Bronchial epithelial cell (primary cell): ENCODE results near the gene AP3D1. TPM values are rescaled to one million over a fixed set of nuclear protein-coding genes. Genes with fewer than 3 reads are reported as not detected.

Source experiments
- DNase-seq: peaks from one replicate; pipeline ENCODE4 v3.0.0-alpha.2; 2010; ENCODE audit warnings: low read depth
- FAIRE-seq: peaks from 2 replicates; lab custom pipeline; 2011; peaks lifted over from hg19 to GRCh38; lab: Jason Lieb, UNC
- H3K27me3 ChIP-seq: 2 replicates; pipeline ENCODE4 v1.5.1; 2011; ENCODE audit warnings: low read length; ENCODE audit not compliant: control insufficient read depth, insufficient read depth
- H3K36me3 ChIP-seq: 2 replicates; pipeline ENCODE4 v1.5.1; 2011; ENCODE audit warnings: low read length; ENCODE audit not compliant: control insufficient read depth, insufficient read depth
- H3K4me3 ChIP-seq: 2 replicates; pipeline ENCODE4 v1.5.1; 2011; ENCODE audit warnings: mild to moderate bottlenecking, low read depth, low read length, control low read depth
- CTCF ChIP-seq: IDR thresholded peaks from 2 replicates; pipeline ENCODE4 v1.5.1; 2011; ENCODE audit warnings: mild to moderate bottlenecking, moderate library complexity, low read length, control low read depth, inconsistent platforms; ENCODE audit not compliant: insufficient read depth, severe bottlenecking
- total RNA-seq: library from RNA; depleted of rRNA; stranded (reverse); fragments of >200 nt; gene quantifications from 2 replicates; pipeline ENCODE4 v1.2.1, GENCODE V29; 2014

AP3D1 gene
- total RNA-seq, 1 donor from 2014 or later = 72.1 TPM

- DNase-seq (no peak), FAIRE-seq (no peak)
- TF ChIP-seq CTCF = no peak
- Histone ChIP-seq H3K4me3 (no peak overlapping the region), H3K27me3 (no peaks in the 10 kb centered on the region), H3K36me3 (peaks cover 43% of the 10 kb centered on the region)
Measured at GRCh38 chr19:2191456-2192310, 40.3 kb upstream of the AP3D1 start.

DNA sequence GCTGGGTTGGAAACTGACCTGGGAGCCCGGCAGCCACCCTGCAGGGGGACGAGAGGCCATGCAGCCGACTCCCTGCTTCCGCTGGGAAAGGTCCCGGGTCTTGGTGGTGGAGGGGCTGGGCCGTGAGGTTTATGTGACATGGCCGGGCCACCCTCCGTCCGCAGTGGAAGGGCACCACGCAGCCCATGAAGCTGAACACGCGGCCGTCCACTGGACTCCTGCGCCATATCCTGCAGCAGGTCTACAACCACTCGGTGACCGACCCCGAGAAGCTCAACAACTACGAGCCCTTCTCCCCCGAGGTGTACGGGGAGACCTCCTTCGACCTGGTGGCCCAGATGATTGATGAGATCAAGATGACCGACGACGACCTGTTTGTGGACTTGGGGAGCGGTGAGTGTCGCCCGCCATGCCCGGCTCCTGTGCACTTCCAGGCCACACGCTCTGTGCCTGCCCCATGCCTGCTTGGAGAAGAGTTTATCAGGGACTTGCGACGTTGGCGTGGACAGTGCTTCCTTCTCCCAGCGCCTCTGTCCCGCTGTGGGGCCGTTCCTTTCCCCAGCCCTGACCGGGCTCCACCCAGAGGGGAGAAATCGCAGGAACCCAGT, 39.6 kb upstream of the AP3D1 start:
- no peak for TF ChIP-seq CTCF
- FAIRE-seq = no peak
- H3K36me3 ChIP-seq = peaks cover 45% of the 10 kb centered on the region

DNA sequence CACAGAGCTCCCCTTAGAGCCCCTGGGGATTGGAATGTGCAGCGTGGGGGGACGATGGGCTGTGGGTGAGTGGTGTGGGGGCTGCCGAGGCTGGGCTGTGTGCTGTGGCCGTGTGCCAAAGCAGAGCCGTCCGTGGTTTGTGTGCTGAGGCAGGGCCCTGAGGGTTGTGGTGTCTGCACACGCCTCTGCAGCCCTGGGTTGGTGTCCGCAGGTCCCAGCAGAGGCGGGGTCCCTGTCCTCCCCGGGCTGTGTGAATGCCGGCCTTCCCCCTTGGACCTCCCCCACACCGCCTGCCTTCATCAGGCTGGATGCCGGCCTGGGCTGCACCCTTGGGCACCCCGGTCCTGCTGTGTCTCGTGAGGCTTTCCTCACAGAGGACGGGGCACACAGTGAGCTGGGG, 38.5 kb upstream of the AP3D1 start:
- H3K36me3 ChIP-seq = peaks cover 42% of the 10 kb centered on the region
- H3K27me3 ChIP-seq = no peaks in the 10 kb centered on the region
- FAIRE-seq (no peak), DNase-seq (no peak)
- TF ChIP-seq CTCF = no peak
- no peak overlapping the region for H3K4me3 ChIP-seq

More for the DNA sequence above, 39.6 kb upstream of the AP3D1 start:
- no peaks in the 10 kb centered on the region for H3K27me3 ChIP-seq
- DNase-seq = no peak
- no peak overlapping the region for H3K4me3 ChIP-seq

GRCh38 chr19:2188708-2189385, 37.5 kb upstream of the AP3D1 start:
- peak; percentile 7 for FAIRE-seq
- no peak for TF ChIP-seq CTCF
- peaks cover 43% of the 10 kb centered on the region for H3K36me3 ChIP-seq

GRCh38 chr19:2187159-2187558, 35.8 kb upstream of the AP3D1 start:
- H3K4me3 ChIP-seq = no peak overlapping the region
- peaks cover 42% of the 10 kb centered on the region for H3K36me3 ChIP-seq
- DNase-seq (no peak), FAIRE-seq (no peak)
- no peaks in the 10 kb centered on the region for H3K27me3 ChIP-seq
- TF ChIP-seq CTCF = no peak

More at GRCh38 chr19:2188708-2189385, 37.5 kb upstream of the AP3D1 start:
- H3K27me3 ChIP-seq = no peaks in the 10 kb centered on the region
- DNase-seq = peak; percentile 59
- H3K4me3 ChIP-seq = no peak overlapping the region
